Measurements from ENCODE around the gene ATP6V1E1.

DNA sequence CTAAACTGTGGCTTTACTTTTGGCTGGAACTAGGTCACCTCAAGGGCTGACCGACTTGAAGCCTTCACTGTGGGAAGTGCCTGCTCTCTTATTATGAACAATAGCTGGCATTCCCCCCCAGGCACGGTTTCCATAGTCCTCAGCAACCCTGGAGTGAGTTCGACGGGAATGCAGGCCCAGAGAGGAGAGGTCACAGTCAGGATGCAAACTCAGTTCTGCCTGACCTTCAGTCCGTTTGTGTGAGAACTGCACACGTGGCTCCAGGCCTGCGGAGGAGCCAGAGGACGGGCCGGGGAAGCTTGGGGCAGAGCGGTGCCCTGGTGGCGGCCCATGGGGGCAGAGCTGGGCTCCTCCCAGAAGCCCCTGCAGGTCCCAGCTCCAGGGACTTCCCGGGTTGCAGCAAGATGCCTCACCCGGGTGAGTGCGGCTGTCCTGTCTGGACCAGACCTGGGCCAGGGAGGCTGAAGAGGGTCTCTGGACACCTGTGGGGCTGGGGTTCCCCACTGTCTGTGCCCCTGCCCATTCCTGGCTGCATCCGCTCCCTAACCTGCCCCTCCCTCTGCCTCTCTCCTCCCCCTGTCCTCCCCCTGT lies 48.0 kb downstream of the ATP6V1E1 start:
- no peak for TF ChIP-seq FIP1L1 (IDR thresholded peaks at IDR 0.05; ENCODE audit: borderline replicate concordance, insufficient read depth, low read depth, low read length)
- TF ChIP-seq ARID2 (CRISPR knock-in tag; IDR thresholded peaks at IDR 0.05; ENCODE audit: borderline replicate concordance) = no peak
- TF ChIP-seq ZNF512 (CRISPR knock-in tag; IDR thresholded peaks at IDR 0.05) = no peak
- TF ChIP-seq SUZ12 (IDR thresholded peaks at IDR 0.05; ENCODE audit: low read depth, low read length) = no peak
- no peak for TF ChIP-seq E2F1 (CRISPR knock-in tag; IDR thresholded peaks at IDR 0.05)

Data from HepG2 (cell line).